BJ (cell line): ENCODE data around the gene DEPDC4. TPM values are rescaled to one million over a fixed set of nuclear protein-coding genes. Genes with fewer than 3 reads are reported as not detected.

Experiments
- CTCF ChIA-PET: fragments of 350-600 bp; formaldehyde crosslinking; extraction: SDS; loops from one replicate; lab custom pipeline; 2021; ENCODE audit warnings: antibody characterized with exemption, inconsistent platforms; lab: Yijun Ruan, JAX
- POLR2A ChIA-PET: fragments of 300-600 bp; sonication (Branson Sonifier 250); formaldehyde crosslinking; extraction: SDS; loops from one replicate; lab custom pipeline; 2021; ENCODE audit warnings: antibody characterized with exemption; lab: Charles Lee
- DNase-seq: peaks from one replicate; pipeline ENCODE4 v3.0.0-alpha.2; 2011; ENCODE audit warnings: low read depth
- H3K27me3 ChIP-seq: 2 replicates; pipeline ENCODE4 v1.6.0; 2011; ENCODE audit warnings: low read length; ENCODE audit not compliant: control insufficient read depth, insufficient read depth
- H3K36me3 ChIP-seq: 2 replicates; pipeline ENCODE4 v1.5.1; 2011; ENCODE audit warnings: low read length; ENCODE audit not compliant: control insufficient read depth, insufficient read depth
- H3K4me3 ChIP-seq: 2 replicates; pipeline ENCODE4 v1.5.1; 2011; ENCODE audit warnings: low read depth, mild to moderate bottlenecking, control low read depth, low read length
- polyA plus RNA-seq: library from polyadenylated mRNA; depleted of rRNA; stranded (reverse); fragments of >200 nt; gene quantifications from 2 replicates; pipeline ENCODE4 v1.2.3, GENCODE V29; 2011
- TF ChIP-seq, protein P1 (sequence below): IDR thresholded peaks from 2 replicates; pipeline ENCODE4 v1.5.1; 2011; ENCODE audit warnings: low read depth, mild to moderate bottlenecking, control low read depth, inconsistent platforms, low read length, moderate library complexity; ENCODE audit not compliant: insufficient read depth

The DEPDC4 gene
- polyA plus RNA-seq, 1 experiment, result 0.28 TPM

DNA sequence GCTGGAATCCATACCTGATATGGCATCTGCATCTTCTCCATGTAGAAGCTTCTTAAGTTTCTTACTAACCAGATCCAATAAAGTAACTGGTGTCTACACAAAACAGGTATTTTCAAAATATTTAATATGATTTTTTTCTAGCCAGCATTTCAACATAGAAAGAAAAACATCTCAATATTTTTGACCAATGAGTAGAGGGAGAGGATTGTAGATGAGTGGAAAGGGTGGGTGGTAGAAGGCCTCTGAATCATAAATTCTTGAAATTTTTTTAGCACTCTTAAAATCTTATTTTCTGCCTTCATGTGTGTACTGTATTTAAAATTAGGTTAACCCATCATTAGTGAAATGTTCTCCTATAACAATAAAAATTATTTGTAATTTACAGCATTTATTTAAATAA lies 18.0 kb downstream of the DEPDC4 start:
- TF ChIP-seq, protein P1, sequence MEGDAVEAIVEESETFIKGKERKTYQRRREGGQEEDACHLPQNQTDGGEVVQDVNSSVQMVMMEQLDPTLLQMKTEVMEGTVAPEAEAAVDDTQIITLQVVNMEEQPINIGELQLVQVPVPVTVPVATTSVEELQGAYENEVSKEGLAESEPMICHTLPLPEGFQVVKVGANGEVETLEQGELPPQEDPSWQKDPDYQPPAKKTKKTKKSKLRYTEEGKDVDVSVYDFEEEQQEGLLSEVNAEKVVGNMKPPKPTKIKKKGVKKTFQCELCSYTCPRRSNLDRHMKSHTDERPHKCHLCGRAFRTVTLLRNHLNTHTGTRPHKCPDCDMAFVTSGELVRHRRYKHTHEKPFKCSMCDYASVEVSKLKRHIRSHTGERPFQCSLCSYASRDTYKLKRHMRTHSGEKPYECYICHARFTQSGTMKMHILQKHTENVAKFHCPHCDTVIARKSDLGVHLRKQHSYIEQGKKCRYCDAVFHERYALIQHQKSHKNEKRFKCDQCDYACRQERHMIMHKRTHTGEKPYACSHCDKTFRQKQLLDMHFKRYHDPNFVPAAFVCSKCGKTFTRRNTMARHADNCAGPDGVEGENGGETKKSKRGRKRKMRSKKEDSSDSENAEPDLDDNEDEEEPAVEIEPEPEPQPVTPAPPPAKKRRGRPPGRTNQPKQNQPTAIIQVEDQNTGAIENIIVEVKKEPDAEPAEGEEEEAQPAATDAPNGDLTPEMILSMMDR, result no peak
- no peaks in the 10 kb centered on the region for H3K36me3 ChIP-seq
- no peak overlapping the region for H3K4me3 ChIP-seq
- no peak for DNase-seq
- ChIA-PET POLR2A (no interaction called here), CTCF (interaction anchor here (0.6 kb wide), 1 partner anchor 20 kb away, joined by 4 read pairs; no protein-coding TSS in a partner anchor)
- H3K27me3 ChIP-seq, result no peaks in the 10 kb centered on the region

DNA sequence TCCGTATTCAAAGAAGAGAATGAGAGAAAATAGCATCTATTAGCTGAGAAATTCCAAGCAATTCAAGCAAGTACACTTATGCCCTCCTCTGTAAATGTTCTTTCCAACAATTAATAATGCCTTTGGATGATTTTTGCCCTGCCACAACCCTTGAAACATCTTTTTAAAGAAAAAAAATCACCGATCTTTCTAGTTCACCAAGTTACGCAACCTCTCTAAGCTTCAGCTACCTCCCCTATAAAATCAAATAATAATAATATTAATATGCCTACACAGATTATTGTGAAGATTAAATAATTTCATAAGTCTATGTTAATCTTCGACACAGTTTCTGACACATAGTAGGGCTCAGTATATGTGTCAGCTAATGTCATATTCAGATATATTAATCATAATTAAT lies 19.1 kb downstream of the DEPDC4 start:
- CTCF ChIA-PET, result interaction anchor here (0.7 kb wide), 1 partner anchor 19 kb away, joined by 3 read pairs; the partner anchor contains the start of genes DEPDC4 and SCYL2
- TF ChIP-seq, protein P1, result no peak
- H3K4me3 ChIP-seq, result no peak overlapping the region
- DNase-seq, result no peak
- no peaks in the 10 kb centered on the region for H3K27me3 ChIP-seq
- H3K36me3 ChIP-seq, result no peaks in the 10 kb centered on the region
- POLR2A ChIA-PET, result no interaction called here

DNA sequence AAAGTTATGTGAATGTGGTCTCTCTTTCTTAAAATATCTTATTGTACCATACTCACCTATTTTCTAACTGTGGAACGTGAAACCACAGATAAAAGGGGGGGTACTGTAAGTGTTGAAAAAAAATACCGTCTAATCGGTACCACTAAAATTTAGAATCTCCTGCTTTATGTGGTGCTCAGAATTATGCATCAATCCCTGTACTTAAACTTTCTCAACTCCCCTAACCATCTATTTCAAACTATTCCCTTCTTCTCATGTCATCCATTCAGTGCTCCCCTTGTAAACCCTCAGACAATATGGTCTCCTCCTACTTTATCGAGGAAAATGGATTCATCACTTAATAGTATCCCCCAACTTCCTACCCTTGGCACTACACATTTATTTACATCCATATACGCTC lies 23.7 kb downstream of the DEPDC4 start:
- CTCF ChIA-PET, result interaction anchor here (1.9 kb wide), 1 partner anchor 88 kb away, joined by 4 read pairs; no protein-coding TSS in a partner anchor
- Histone ChIP-seq H3K27me3 (no peaks in the 10 kb centered on the region), H3K4me3 (no peak overlapping the region), H3K36me3 (no peaks in the 10 kb centered on the region)
- POLR2A ChIA-PET, result no interaction called here
- no peak for DNase-seq
- TF ChIP-seq, protein P1, result no peak

DNA sequence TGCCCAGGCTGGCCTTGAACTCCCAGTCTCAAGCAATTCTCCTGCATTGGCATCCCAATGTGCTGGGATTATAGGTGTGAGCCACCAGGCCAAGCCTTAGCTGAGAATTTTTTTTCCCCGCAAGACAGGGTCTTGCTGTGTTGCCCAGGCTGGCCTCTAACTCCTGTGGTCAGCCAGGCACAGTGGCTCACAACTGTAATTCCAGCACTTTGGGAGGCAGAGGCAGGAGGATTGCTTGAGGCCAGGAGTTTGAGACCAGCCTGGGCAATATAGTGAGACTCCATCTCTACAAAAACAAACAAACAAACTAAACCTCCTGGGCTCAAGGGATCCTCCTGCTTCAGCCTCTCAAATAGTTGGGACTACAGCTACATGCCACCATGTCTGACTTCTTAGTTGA lies 27.3 kb downstream of the DEPDC4 start:
- ChIA-PET POLR2A (no interaction called here), CTCF (no interaction called here)
- Histone ChIP-seq H3K27me3 (no peaks in the 10 kb centered on the region), H3K36me3 (no peaks in the 10 kb centered on the region), H3K4me3 (no peak overlapping the region)
- DNase-seq, result no peak
- TF ChIP-seq, protein P1, result no peak

DNA sequence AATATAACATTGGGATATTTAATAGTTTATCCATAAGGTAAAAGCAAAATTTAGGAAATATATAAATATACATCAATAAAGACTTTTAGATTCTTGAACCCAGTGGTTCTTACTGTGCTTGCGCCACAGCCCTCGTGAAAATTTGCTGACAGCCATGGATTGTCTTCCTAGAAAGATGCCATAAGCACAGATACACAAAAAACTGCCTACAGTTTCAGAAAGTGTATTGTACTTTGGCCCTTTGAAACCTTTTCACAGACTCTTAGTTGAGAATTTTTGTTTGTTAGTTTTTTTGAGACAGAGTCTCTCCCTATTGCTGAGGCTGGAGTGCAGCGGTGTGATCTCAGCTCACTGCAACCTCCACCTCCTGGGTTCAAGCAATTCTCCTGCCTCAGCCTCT lies 28.1 kb downstream of the DEPDC4 start:
- POLR2A ChIA-PET, result no interaction called here
- CTCF ChIA-PET, result no interaction called here
- Histone ChIP-seq H3K4me3 (no peak overlapping the region), H3K36me3 (no peaks in the 10 kb centered on the region), H3K27me3 (no peaks in the 10 kb centered on the region)
- no peak for DNase-seq
- TF ChIP-seq, protein P1, result no peak
